HL-60 (cell line): ENCODE measurements around the gene TSPO.

Source experiments
- CTCF ChIP-seq: IDR thresholded peaks from one replicate; pipeline ENCODE4 v1.5.1; 2011; ENCODE audit warnings: low read length, control low read depth, inconsistent platforms; ENCODE audit not compliant: insufficient read depth
- POLR2AphosphoS5 ChIP-seq: IDR thresholded peaks from 2 replicates; pipeline ENCODE4 v1.6.1; 2012; ENCODE audit warnings: low read depth
- REST ChIP-seq: IDR thresholded peaks from 2 replicates; pipeline ENCODE4 v1.6.1; 2012; ENCODE audit warnings: low read depth; ENCODE audit not compliant: insufficient replicate concordance
- SPI1 ChIP-seq: IDR thresholded peaks from 2 replicates; pipeline ENCODE4 v1.6.1; 2012; ENCODE audit warnings: low read depth, mild to moderate bottlenecking, borderline replicate concordance

- no peak for TF ChIP-seq CTCF
- no peak for TF ChIP-seq REST
- TF ChIP-seq SPI1: no peak
- no peak for TF ChIP-seq POLR2AphosphoS5
These were observed 20.2 kb downstream of the TSPO start for GRCh38 chr22:43171607-43172006.
